Stimulated activated CD8-positive, alpha-beta memory T cell treated with anti-CD3 and anti-CD28 coated beads, Interleukin-2, amount 100 ng/mL, for 48 hours (primary cell): Measurements from ENCODE around the gene KRTAP5-4.
"Not testable (repeated sequence)": the region's sequence is repeated elsewhere in the genome, so short reads cannot be mapped to it uniquely, and the experiment has no call there.

Experiments used
- DNase-seq, 2 donors: peaks; one replicate each; pipeline ENCODE4 v3.0.0-alpha.2; 2020; ENCODE audit warnings: low read depth in 2 of 2

The KRTAP5-4 gene

DNA sequence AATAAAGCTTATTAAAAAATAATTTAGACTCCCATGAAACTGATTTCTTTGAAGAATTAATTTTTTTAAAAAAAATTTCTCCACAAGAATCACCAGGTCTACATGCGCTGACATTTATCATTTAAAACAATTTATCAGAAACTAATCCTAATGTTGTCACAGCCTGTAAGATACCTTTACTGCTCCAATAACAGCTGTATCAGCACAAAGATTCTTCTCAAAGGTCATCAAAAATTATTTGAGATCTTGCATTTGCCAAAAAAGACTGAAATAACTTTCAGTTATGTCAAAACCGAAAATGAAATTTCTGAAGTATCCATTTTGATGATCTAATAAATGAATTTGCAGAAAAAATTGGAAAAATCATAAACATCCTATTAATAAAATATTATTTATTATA lies 15.7 kb upstream of the KRTAP5-4 start:
- DNase-seq = no peak

GRCh38 chr11:1636291-1636950 lies 14.5 kb upstream of the KRTAP5-4 start:
- DNase-seq = no peak

- DNase-seq = no peak
These were observed 11.9 kb upstream of the KRTAP5-4 start for GRCh38 chr11:1633864-1634263.

DNA sequence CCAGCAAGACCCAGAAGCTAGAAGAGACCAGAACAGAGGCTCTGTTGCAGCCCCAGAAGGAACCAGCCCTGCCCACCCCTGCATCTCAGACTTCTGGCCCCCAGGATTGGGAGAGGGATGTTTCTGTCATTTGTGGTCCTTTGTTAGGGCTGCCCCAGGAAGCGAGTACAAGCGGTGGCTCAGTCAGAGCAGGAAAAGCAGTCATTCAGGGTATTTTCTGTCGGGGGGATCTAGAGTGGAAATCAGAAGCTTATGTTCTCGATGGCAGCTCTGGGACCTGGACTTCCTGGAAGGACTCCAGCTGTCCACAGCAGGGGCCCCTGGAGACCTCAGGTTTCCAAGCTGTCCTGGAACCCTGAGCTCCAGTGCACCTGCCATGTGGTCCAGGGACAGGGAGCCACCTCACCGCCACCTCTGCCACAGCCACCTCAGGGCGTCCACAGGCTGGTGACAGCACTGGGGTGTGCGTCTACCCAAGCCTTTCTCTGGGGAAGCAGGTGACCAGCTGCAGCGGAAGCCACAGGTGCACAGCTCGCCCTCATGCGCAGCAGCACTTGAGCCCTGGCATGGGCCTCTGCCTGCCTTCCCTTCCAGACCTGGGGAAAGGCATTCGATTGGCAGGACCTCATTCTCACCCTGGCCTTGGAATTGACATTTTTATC lies 10.2 kb upstream of the KRTAP5-4 start:
- no peak for DNase-seq

DNA sequence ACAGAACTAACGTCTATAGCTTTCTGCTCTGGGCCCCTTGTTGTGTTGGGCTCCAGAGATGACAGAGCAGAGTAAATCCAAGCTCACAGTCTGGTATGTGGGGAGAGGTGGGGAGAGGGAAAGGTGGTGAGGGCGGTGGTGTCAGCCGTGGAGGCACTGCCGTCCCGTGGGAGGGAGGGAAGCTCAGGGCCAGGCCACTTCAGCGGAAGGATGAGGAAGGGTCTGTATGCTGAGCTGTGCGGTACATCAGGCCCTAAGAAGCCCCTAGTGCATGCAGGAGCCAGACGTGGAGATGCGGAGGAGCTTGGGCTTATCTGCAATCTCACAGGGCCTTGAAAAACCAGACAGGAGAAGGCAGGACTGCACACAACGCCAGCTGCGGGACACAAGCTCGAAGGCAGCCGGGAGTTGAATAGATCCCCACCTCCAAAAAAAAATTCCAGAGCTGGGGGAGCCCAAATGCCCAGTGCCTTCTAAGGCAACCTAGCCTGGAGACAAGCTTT lies 9.2 kb upstream of the KRTAP5-4 start:
- no peak for DNase-seq

DNA sequence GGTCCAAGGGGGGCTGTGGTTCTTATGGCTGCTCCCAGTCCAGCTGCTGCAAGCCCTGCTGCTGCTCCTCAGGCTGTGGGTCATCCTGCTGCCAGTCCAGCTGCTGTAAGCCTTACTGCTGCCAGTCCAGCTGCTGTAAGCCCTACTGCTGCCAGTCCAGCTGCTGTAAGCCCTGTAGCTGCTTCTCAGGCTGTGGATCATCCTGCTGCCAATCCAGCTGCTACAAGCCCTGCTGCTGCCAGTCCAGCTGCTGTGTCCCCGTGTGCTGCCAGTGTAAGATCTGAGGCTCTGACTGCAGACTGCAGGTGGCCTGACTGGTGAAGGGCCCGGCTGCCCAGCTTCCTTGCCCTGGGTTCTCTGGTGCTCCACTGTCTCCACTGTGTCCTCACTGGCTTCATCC lies 8.3 kb upstream of the KRTAP5-4 start:
- no peak for DNase-seq

- no peak for DNase-seq
These were observed 7.6 kb upstream of the KRTAP5-4 start, which contains the start of gene KRTAP5-5 for GRCh38 chr11:1629326-1630185. KRTAP5-5 (plus strand) TSS chr11:1629775; CDS start chr11:1629841, 66 bp downstream.

DNA sequence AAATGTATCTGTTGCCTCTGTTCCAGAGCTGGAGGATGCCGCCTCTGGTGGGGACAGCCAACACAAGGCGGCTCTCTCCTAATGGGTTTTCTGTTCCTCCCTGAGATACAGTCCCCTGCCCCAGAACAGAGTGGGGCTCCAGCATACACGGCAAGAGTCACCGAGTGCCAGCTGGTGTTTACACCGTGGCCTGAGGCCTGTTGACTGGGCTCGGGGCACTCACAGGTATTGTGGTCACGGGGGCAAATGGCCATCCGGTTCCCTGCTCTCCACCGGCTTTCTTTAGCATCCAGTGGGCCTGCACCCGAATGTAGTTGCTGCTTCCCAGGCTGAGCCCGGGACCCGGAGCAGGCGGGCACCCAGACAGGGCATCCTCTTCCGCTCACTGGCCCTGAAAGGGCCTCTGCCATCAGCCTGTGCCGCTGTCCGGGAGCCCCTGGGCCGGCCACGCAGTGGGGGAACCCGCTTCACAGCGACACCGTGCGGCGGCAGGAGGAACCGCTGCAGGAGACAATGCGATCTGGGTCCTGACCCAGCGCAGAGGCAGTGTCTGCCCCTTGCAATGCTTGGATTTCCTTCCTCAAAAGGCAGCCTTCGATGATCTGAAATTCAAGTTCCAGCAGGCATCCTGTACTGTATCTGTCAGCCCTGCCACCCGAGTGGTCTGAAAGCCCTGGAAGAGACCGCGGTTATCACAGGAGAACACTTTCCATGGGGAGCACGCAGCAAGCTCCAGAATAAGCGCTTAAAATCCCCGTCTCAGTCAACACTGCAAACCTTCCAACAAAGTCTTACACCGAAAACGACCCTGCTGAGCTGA lies 6.8 kb upstream of the KRTAP5-4 start:
- peak; percentile 47 to 48 for DNase-seq

DNA sequence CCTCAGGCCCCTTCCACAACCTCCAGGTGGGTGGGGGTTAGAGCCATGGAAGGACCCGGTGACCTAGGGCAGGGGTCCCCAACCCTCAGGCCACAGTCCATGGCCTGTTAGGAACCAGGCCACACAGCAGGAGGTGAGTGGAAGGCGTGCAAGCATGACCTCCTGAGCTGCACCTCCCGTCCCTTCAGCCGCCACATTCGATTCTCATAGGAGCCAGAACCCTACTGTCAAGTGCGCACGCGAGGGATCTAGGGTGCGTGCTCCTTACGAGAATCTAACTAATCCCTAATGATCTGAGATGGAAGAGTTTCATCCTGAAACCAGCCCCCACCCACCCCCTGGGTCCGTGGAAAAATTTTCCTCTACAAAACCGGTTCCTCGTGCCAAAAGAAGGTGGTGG lies 3.6 kb upstream of the KRTAP5-4 start:
- DNase-seq = no peak

DNA sequence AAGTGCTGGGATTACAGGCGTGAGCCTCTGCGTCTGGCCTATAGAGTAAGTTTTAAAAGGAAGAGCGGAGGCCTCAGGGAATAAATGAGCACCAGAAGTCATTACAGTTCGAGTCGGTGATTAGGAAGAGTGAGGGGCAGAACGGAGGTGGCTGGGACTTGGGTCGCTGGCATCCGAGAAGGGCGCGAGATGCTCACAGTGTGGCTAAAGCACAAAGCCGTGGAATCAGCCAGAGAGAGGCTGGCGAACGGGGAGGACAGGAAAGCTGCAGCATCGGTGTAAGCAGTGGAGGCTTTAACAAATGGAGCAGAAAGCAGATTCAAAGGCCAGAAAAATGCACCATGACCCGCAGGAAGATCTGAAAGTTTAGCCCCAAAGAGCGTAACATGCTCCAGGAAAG lies 2.7 kb upstream of the KRTAP5-4 start:
- DNase-seq = no peak

- no peak for DNase-seq
These were observed 1.8 kb upstream of the KRTAP5-4 start for GRCh38 chr11:1623716-1624115.

GRCh38 chr11:1619449-1619848 lies 2.5 kb downstream of the KRTAP5-4 start:
- DNase-seq = no peak

DNA sequence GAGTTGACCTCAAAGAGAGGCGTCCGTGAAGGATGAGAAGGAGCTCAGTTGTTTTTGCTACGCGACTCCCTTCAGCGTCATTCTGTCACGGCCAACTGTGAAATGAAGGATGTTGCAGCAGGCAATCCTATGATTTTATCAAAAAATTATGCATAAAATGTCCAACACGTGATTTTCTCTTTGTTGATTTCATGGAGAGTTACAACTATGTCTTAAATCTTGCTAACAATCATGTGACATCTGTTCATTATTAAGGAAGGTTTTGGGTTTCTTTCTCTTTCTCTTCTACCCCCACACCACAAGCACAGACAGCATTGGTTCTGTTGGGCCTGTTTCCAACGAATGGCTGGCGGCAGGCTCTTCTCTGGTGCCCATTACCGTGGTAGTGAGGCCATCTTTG lies 3.7 kb downstream of the KRTAP5-4 start:
- DNase-seq = no peak

DNA sequence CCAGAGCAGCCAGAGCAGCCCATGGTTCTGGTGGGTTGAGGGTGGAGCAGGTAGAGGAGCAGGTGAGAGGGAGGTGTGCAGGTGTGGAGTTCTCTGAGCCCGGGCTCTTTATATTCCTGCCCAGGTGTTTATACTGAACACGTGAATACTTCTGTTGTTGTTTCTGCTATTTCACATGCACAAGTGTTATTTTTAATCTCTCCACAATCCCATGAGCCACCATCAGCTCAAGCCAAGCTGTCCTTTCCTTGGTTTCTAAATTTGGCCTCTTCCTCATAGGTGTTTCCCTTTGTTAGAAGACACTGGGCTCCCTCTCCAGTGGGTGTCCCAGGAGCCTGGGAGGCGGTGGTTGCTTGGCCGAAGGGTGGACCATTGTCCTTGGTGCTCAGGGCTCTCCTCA lies 13.6 kb downstream of the KRTAP5-4 start, which contains the start of gene KRTAP5-3:
Gene KRTAP5-3 (minus strand): TSS at position 101 of the 400 bp plus-strand sequence. CDS start 78 bp downstream, at position 23.
- no peak for DNase-seq

DNA sequence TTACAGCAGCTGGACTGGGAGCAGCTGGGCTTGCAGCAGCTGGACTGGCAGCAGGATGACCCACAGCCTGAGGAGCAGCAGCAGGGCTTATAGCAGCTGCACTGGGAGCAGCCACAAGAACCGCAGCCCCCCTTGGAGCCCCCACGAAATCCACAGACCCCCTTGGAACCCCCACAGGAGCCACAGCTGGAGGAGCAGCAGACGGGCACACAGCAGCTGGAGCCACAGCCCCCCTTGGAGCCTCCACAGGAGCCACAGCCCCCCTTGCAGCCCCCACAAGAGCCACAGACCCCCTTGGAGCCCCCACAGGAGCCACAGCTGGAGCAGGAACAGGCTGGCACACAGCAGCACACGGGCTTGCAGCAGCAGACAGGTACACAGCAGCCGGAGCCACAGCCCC lies 14.0 kb downstream of the KRTAP5-4 start:
- DNase-seq = not testable (repeated sequence)

- DNase-seq = not testable (repeated sequence)
These were observed 14.6 kb downstream of the KRTAP5-4 start for GRCh38 chr11:1607156-1607845.

- not testable (repeated sequence) for DNase-seq
These were observed 16.0 kb downstream of the KRTAP5-4 start for GRCh38 chr11:1605923-1606322.

DNA sequence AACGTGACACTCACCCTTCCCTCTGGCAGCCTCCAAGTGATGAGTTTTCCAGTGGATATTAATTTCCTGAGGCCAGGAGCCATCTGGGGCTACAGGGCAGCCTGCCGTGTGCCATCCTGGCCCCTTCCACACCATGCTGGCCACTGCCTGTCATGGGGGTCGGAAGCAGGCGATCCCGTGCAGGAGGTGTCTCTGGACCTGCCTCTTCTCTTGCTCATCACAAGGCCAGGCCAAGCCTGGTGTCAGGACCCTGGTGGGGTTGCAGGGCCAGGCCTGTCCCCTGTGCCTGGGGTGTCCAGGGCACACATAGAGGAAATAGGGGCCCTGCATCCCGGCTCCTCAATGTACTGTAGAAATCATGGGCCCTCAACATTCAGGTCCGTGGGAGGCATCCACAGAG lies 17.2 kb downstream of the KRTAP5-4 start:
- DNase-seq = no peak

GRCh38 chr11:1604181-1604580 lies 17.8 kb downstream of the KRTAP5-4 start:
- no peak for DNase-seq

DNA sequence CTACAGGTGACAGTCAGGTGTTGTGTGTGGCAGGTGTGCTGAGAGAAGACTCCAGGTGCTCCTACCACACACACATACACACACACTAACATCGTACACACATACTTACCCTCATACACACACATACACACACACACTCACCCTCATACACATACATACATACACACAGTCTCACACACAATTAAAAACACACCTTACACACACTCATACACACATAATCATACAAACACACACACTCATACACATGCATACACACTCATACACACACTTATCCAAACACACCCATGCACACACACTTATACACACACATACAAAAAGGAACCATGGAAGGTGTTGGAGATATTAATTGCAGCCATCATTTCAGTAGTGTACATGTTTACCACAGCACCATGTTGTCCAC lies 18.3 kb downstream of the KRTAP5-4 start:
- no peak for DNase-seq

GRCh38 chr11:1601663-1602062 lies 20.3 kb downstream of the KRTAP5-4 start:
- DNase-seq = not testable (repeated sequence)
